Measurements from ENCODE around the gene RNF25.

Gene RNF25

GRCh38 chr2:218671654-218672566 lies at the start of gene RNF25, which contains the start of gene STK36:
Gene RNF25 (minus strand): TSS chr2:218672002. CDS start chr2:218671970, 32 bp downstream.
Gene STK36 (plus strand): TSS chr2:218672086. CDS start chr2:218672830, 744 bp downstream.
- DNase-seq, result peak; percentile 38

GRCh38 chr2:218721488-218721887 lies 49.7 kb upstream of the RNF25 start:
- DNase-seq, result no peak

- no peak for DNase-seq
These were observed 48.5 kb upstream of the RNF25 start for GRCh38 chr2:218720048-218721041.

- no peak for DNase-seq
These were observed 47.7 kb upstream of the RNF25 start for GRCh38 chr2:218719457-218719856.

- no peak for DNase-seq
These were observed 46.3 kb upstream of the RNF25 start for GRCh38 chr2:218718058-218718457.

GRCh38 chr2:218717262-218717661 lies 45.5 kb upstream of the RNF25 start:
- no peak for DNase-seq

GRCh38 chr2:218716070-218716469 lies 44.3 kb upstream of the RNF25 start:
- DNase-seq, result no peak

GRCh38 chr2:218713922-218714321 lies 42.1 kb upstream of the RNF25 start:
- no peak for DNase-seq

GRCh38 chr2:218711550-218711929 lies 39.7 kb upstream of the RNF25 start:
- no peak for DNase-seq

GRCh38 chr2:218710687-218711549 lies 39.1 kb upstream of the RNF25 start, which contains the start of gene TTLL4:
Gene TTLL4 (plus strand): TSS chr2:218710835. CDS start chr2:218737677, 26,842 bp downstream.
- peak; percentile 68 for DNase-seq

- no peak for DNase-seq
These were observed 38.5 kb upstream of the RNF25 start for GRCh38 chr2:218710334-218710686.

GRCh38 chr2:218709908-218710307 lies 38.1 kb upstream of the RNF25 start:
- no peak for DNase-seq

- no peak for DNase-seq
These were observed 36.3 kb upstream of the RNF25 start for GRCh38 chr2:218708086-218708485.

- DNase-seq, result no peak
These were observed 31.5 kb upstream of the RNF25 start for GRCh38 chr2:218703341-218703740.

- no peak for DNase-seq
These were observed 30.0 kb upstream of the RNF25 start for GRCh38 chr2:218701806-218702205.

GRCh38 chr2:218698885-218699284 lies 27.1 kb upstream of the RNF25 start:
- DNase-seq, result no peak

GRCh38 chr2:218694405-218695145 lies 22.8 kb upstream of the RNF25 start:
- DNase-seq, result no peak

GRCh38 chr2:218691234-218691633 lies 19.4 kb upstream of the RNF25 start:
- DNase-seq, result no peak

- DNase-seq, result peak; percentile 23
These were observed 15.7 kb upstream of the RNF25 start for GRCh38 chr2:218687400-218688060.

GRCh38 chr2:218680061-218680460 lies 8.3 kb upstream of the RNF25 start:
- DNase-seq, result no peak

- DNase-seq, result no peak
These were observed 7.3 kb upstream of the RNF25 start for GRCh38 chr2:218679119-218679518.

Data from NCI-H2081 treated with DMSO at 0.1 percent for 48 hours (cell line).